Spleen (tissue), 11 donors: ENCODE measurements around the gene MEFV. TPM values are rescaled to one million over a fixed set of nuclear protein-coding genes. Genes with fewer than 3 reads are reported as not detected.
A peak's percentile ranks its signal among the peaks of the same experiment; 100 is the strongest.

ENCODE experiments used
- DNase-seq: peaks from one replicate; pipeline ENCODE4 v3.0.0-alpha.2; 2020
- H3K27ac ChIP-seq, 8 donors: fragments of 200-600 bp; sonication (generic) in 7 of 8; 1 replicate in 4 of 8; 2 replicates in 4 of 8; pipeline versions ENCODE4 v1.5.0 to v1.8.0; 2016 to 2021; ENCODE audit warnings: inconsistent platforms in 4 of 8, mild to moderate bottlenecking in 4 of 8, moderate library complexity in 1 of 8
- H3K27me3 ChIP-seq, 7 donors: fragments of 200-600 bp; sonication (generic) in 6 of 7; replicated peaks in 1 of 7; 1 replicate in 4 of 7; 2 replicates in 3 of 7; pipeline versions ENCODE4 v1.5.0 to v1.8.0; 2016 to 2021; ENCODE audit warnings: inconsistent platforms in 3 of 7, mild to moderate bottlenecking in 1 of 7
- H3K36me3 ChIP-seq, 6 donors: fragments of 200-600 bp; sonication (generic) in 5 of 6; 1 replicate in 4 of 6; 2 replicates in 2 of 6; pipeline versions ENCODE4 v1.5.0 to v1.8.0; 2016 to 2021; ENCODE audit warnings: inconsistent platforms in 2 of 6
- H3K4me1 ChIP-seq, 6 donors: fragments of 200-600 bp; sonication (generic) in 5 of 6; 1 replicate in 3 of 6; 2 replicates in 3 of 6; pipeline versions ENCODE4 v1.5.0 to v1.8.0; 2016 to 2021; ENCODE audit warnings: inconsistent platforms in 3 of 6
- H3K4me3 ChIP-seq, 8 donors: fragments of 200-600 bp; sonication (generic) in 7 of 8; 1 replicate in 4 of 8; 2 replicates in 4 of 8; pipeline versions ENCODE4 v1.5.0 to v1.8.0; 2016 to 2021; ENCODE audit warnings: inconsistent platforms in 4 of 8, mild to moderate bottlenecking in 4 of 8, moderate library complexity in 2 of 8
- H3K9me3 ChIP-seq, 8 donors: fragments of 200-600 bp; sonication (generic) in 7 of 8; 1 replicate in 4 of 8; 2 replicates in 4 of 8; pipeline versions ENCODE4 v1.5.0 to v1.8.0; 2016 to 2021; ENCODE audit warnings: inconsistent platforms in 4 of 8
- CTCF ChIP-seq, 11 experiments: fragments of 200-600 bp in 7 of 11; fragments of 450-650 bp in 4 of 11; sonication (generic) in 4 of 11; IDR thresholded peaks in 8 of 11; conservative IDR thresholded peaks in 3 of 11; 1 replicate in 7 of 11; 2 replicates in 4 of 11; pipeline versions ENCODE4 v1.4.0 to v1.8.0; 2016 to 2021; ENCODE audit warnings: antibody characterized with exemption in 11 of 11, inconsistent platforms in 4 of 11, mild to moderate bottlenecking in 1 of 11
- POLR2A ChIP-seq, 3 donors: fragments of 450-650 bp; IDR thresholded peaks; one replicate each; pipeline ENCODE4 v1.5.1; 2017; ENCODE audit warnings: antibody characterized with exemption in 3 of 3, mild to moderate bottlenecking in 1 of 3
- POLR2AphosphoS5 ChIP-seq, 3 donors: sonication (generic); formaldehyde crosslinking; IDR thresholded peaks; one replicate each; pipeline ENCODE4 v1.5.1; 2017; ENCODE audit warnings: antibody characterized with exemption in 3 of 3
- WGBS, 5 donors: extraction: QIAGEN DNeasy Blood & Tissue Kit in 3 of 5; methylation state at CpG; one replicate each; pipeline versions ENCODE4 v1.1.5 to v1.1.7; 2013 to 2018; 5-methylcytosine and 5-hydroxymethylcytosine counted together
- intact Hi-C: fragments of 100-400 bp; cut with DNase I; formaldehyde crosslinking; loops from one replicate; pipeline ENCODE4 v1.15.0; 2023; ENCODE audit warnings: low total_unique reads
- polyA plus RNA-seq, 3 donors: library from polyadenylated mRNA; stranded (reverse); fragments of 200-250 nt; gene quantifications; one replicate each; pipeline ENCODE4 v1.2.1, GENCODE V29; 2013
- total RNA-seq, 7 donors: library from RNA; depleted of rRNA in 3 of 7; stranded (reverse); fragments of >200 nt in 3 of 7; fragmentation: NEBNext Ultra II Directional in 4 of 7; extraction: Animal tissue kit (Norgen Biotek cat#: 25700) in 4 of 7; gene quantifications; one replicate each; pipeline versions ENCODE4 v1.1.0 to v1.2.1, GENCODE V29; 2016 to 2021
- donor health status: healthy with polysubstance abuse.
- donor health status: DM: no; HTN: no; CAD: no; lungs with moderate emphysema.
- donor health status: DM: no; HTN: no; CAD: no.
- donor health status: Bipolar disorder and iron deficiency.
- donor health status: healthy.
- donor health status: DM: no; HTN: no; CAD: no.
- donor health status: DM: yes; HTN: yes; CAD: no.

MEFV gene
- total and polyA plus RNA-seq, 10 donors, result 0.39 to 61.1 (median 19.6) TPM

- TF ChIP-seq CTCF (IDR thresholded peaks at IDR 0.05 in 8 of 11, conservative IDR thresholded peaks at IDR 0.05 in 3 of 11), result no peak
- TF ChIP-seq POLR2AphosphoS5 (IDR thresholded peaks at IDR 0.05), result peak in 1 of 3 donors; percentile 67
- no peak for TF ChIP-seq POLR2A (IDR thresholded peaks at IDR 0.05)
- H3K36me3 ChIP-seq, result peaks cover 0 to 71% (median 0%) of the 10 kb centered on the region in 6 donors
- H3K4me1 ChIP-seq, result peaks cover 0 to 11% (median 0%) of the 10 kb centered on the region in 6 donors
- peak overlapping the region in 1 of 8 donors; percentile 28 for H3K4me3 ChIP-seq
- H3K27me3 ChIP-seq, result peaks cover 0 to 21% (median 0%) of the 10 kb centered on the region in 7 donors
- WGBS, 5 donors, result 65 to 85% (median 73%) methylated on average over 11 of the region's 11 CpGs
- intact Hi-C loops, result no loop called here
- no peaks in the 10 kb centered on the region for H3K9me3 ChIP-seq
- no peak for DNase-seq
- peak overlapping the region in 6 of 8 donors; percentile 43 to 83 (median 72) for H3K27ac ChIP-seq
Measured at GRCh38 chr16:3242709-3243108, 13.7 kb downstream of the MEFV start.

GRCh38 chr16:3241761-3242160 is 14.7 kb downstream of the MEFV start:
- DNase-seq, result no peak
- Histone ChIP-seq H3K36me3 (peaks cover 0 to 61% (median 0%) of the 10 kb centered on the region in 6 donors), H3K4me1 (peaks cover 0 to 11% (median 0%) of the 10 kb centered on the region in 6 donors), H3K27ac (peak overlapping the region in 1 of 8 donors; percentile 83), H3K4me3 (no peak overlapping the region), H3K9me3 (no peaks in the 10 kb centered on the region), H3K27me3 (peaks cover 0 to 16% (median 0%) of the 10 kb centered on the region in 7 donors)
- intact Hi-C loops, result no loop called here
- WGBS, 5 donors, result 71 to 84% (median 78%) methylated on average over 5 of the region's 5 CpGs
- no peak for TF ChIP-seq POLR2A (IDR thresholded peaks at IDR 0.05)
- TF ChIP-seq POLR2AphosphoS5 (IDR thresholded peaks at IDR 0.05), result no peak
- TF ChIP-seq CTCF (IDR thresholded peaks at IDR 0.05 in 8 of 11, conservative IDR thresholded peaks at IDR 0.05 in 3 of 11), result no peak

- peaks cover 9 to 33% (median 19%) of the 10 kb centered on the region in 6 donors for H3K36me3 ChIP-seq
- intact Hi-C loops, result no loop called here
- peak overlapping the region in 1 of 8 donors; percentile 21 for H3K4me3 ChIP-seq
- peak overlapping the region in 4 of 8 donors; percentile 39 to 52 (median 44) for H3K27ac ChIP-seq
- peaks cover 7 to 24% (median 21%) of the 10 kb centered on the region in 6 donors for H3K4me1 ChIP-seq
- DNase-seq, result peak; percentile 91
- WGBS, 5 donors, result 79 to 89% (median 85%) methylated on average over 26 to 29 of the region's 29 CpGs
- TF ChIP-seq POLR2AphosphoS5 (IDR thresholded peaks at IDR 0.05), result no peak
- TF ChIP-seq POLR2A (IDR thresholded peaks at IDR 0.05), result no peak
- no peak for TF ChIP-seq CTCF (IDR thresholded peaks at IDR 0.05 in 8 of 11, conservative IDR thresholded peaks at IDR 0.05 in 3 of 11)
- no peaks in the 10 kb centered on the region for H3K27me3 ChIP-seq
- H3K9me3 ChIP-seq, result peaks cover 0 to 21% (median 6%) of the 10 kb centered on the region in 8 donors
Measured at GRCh38 chr16:3235856-3236669, 20.4 kb downstream of the MEFV start.
